ELR (cell line): Measurements from ENCODE around the gene APLP2.
"Not testable (repeated sequence)": the region's sequence is repeated elsewhere in the genome, so short reads cannot be mapped to it uniquely, and the experiment has no call there.

ENCODE experiments used
- DNase-seq: peaks from one replicate; pipeline ENCODE4 v3.0.0-alpha.2; 2015; ENCODE audit warnings: low read depth

The APLP2 gene

GRCh38 chr11:130069659-130070108 lies at the start of gene APLP2:
Gene APLP2, plus strand, starts transcription at chr11:130069894. Its CDS starts 84 bp downstream, at chr11:130069978.
- peak; percentile 99 for DNase-seq

- no peak for DNase-seq
Measured at GRCh38 chr11:130020323-130020722, 49.4 kb upstream of the APLP2 start.

- not testable (repeated sequence) for DNase-seq
Measured at GRCh38 chr11:130021606-130022005, 48.1 kb upstream of the APLP2 start.

GRCh38 chr11:130022799-130023198 lies 46.9 kb upstream of the APLP2 start:
- peak; percentile 34 for DNase-seq

- peak; percentile 90 for DNase-seq
Measured at GRCh38 chr11:130023204-130023603, 46.5 kb upstream of the APLP2 start.

GRCh38 chr11:130024361-130024760 lies 45.3 kb upstream of the APLP2 start:
- DNase-seq: peak; percentile 74

- DNase-seq: no peak
Measured at GRCh38 chr11:130025371-130025770, 44.3 kb upstream of the APLP2 start.

- no peak for DNase-seq
Measured at GRCh38 chr11:130029137-130029536, 40.6 kb upstream of the APLP2 start.

- no peak for DNase-seq
Measured at GRCh38 chr11:130031056-130031455, 38.6 kb upstream of the APLP2 start.

- DNase-seq: no peak
Measured at GRCh38 chr11:130031945-130032344, 37.7 kb upstream of the APLP2 start.

- no peak for DNase-seq
Measured at GRCh38 chr11:130032931-130033330, 36.8 kb upstream of the APLP2 start.

- DNase-seq: no peak
Measured at GRCh38 chr11:130034236-130034635, 35.5 kb upstream of the APLP2 start.

GRCh38 chr11:130037058-130037457 lies 32.6 kb upstream of the APLP2 start:
- DNase-seq: peak; percentile 76

GRCh38 chr11:130037881-130038585 lies 31.7 kb upstream of the APLP2 start:
- peak; percentile 45 for DNase-seq

- no peak for DNase-seq
Measured at GRCh38 chr11:130040281-130040940, 29.3 kb upstream of the APLP2 start.

GRCh38 chr11:130042093-130042591 lies 27.6 kb upstream of the APLP2 start:
- peak; percentile 96 for DNase-seq

- no peak for DNase-seq
Measured at GRCh38 chr11:130043575-130043974, 26.1 kb upstream of the APLP2 start.

GRCh38 chr11:130047141-130047540 lies 22.6 kb upstream of the APLP2 start:
- DNase-seq: no peak

GRCh38 chr11:130049328-130049771 lies 20.3 kb upstream of the APLP2 start:
- no peak for DNase-seq

GRCh38 chr11:130050257-130050656 lies 19.4 kb upstream of the APLP2 start:
- no peak for DNase-seq

- DNase-seq: no peak
Measured at GRCh38 chr11:130051082-130051481, 18.6 kb upstream of the APLP2 start.

GRCh38 chr11:130052567-130052966 lies 17.1 kb upstream of the APLP2 start:
- no peak for DNase-seq

GRCh38 chr11:130054966-130055365 lies 14.7 kb upstream of the APLP2 start:
- DNase-seq: peak; percentile 13
